Measurements from ENCODE around the gene FMO5.

FMO5 gene, protein sequence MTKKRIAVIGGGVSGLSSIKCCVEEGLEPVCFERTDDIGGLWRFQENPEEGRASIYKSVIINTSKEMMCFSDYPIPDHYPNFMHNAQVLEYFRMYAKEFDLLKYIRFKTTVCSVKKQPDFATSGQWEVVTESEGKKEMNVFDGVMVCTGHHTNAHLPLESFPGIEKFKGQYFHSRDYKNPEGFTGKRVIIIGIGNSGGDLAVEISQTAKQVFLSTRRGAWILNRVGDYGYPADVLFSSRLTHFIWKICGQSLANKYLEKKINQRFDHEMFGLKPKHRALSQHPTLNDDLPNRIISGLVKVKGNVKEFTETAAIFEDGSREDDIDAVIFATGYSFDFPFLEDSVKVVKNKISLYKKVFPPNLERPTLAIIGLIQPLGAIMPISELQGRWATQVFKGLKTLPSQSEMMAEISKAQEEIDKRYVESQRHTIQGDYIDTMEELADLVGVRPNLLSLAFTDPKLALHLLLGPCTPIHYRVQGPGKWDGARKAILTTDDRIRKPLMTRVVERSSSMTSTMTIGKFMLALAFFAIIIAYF

DNA sequence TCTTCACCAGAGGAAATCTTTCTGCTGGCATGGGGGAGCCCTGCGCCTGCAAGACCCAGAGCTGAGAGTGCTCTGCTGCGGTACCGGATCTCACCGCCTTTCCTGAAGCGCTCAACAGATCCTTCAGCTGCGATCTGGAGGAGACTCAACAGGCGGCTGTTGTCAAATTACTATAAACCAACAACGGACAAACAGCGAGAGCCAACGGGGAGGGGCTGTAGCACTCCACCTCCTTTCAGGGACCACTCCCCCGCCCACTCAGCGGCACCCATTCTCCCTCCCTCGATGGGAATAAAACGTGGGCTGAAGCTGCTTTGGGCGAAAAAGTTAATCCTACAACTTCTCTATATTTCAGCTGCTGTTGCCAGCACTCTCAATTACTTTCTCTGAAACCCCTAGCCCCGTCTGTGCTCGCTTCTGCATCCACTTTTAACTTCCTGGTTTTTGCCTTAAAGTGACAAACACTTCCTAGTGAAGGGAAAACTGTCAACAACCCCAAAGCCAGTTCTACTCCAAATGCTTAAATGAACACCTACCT lies at the start of gene FMO5:
Gene FMO5, minus strand, starts transcription at position 147 of the 538 bp plus-strand sequence. CDS start 310 bp downstream, outside the sequence.
- peak; percentile 67 for DNase-seq (ENCODE audit: low spot score)
- TF ChIP-seq, protein P1, sequence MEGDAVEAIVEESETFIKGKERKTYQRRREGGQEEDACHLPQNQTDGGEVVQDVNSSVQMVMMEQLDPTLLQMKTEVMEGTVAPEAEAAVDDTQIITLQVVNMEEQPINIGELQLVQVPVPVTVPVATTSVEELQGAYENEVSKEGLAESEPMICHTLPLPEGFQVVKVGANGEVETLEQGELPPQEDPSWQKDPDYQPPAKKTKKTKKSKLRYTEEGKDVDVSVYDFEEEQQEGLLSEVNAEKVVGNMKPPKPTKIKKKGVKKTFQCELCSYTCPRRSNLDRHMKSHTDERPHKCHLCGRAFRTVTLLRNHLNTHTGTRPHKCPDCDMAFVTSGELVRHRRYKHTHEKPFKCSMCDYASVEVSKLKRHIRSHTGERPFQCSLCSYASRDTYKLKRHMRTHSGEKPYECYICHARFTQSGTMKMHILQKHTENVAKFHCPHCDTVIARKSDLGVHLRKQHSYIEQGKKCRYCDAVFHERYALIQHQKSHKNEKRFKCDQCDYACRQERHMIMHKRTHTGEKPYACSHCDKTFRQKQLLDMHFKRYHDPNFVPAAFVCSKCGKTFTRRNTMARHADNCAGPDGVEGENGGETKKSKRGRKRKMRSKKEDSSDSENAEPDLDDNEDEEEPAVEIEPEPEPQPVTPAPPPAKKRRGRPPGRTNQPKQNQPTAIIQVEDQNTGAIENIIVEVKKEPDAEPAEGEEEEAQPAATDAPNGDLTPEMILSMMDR (IDR thresholded peaks at IDR 0.05; ENCODE audit: borderline replicate concordance, control extremely low read depth, extremely low read depth, insufficient read depth, missing control alignments), result no peak
- in situ Hi-C loops (cut with MboI; ENCODE audit: low sequenced_read_pairs, unreplicated experiment), result loop anchor here (10.0 kb wide), 1 partner anchor 50 kb away; the partner anchor contains the start of gene PRKAB2

DNA sequence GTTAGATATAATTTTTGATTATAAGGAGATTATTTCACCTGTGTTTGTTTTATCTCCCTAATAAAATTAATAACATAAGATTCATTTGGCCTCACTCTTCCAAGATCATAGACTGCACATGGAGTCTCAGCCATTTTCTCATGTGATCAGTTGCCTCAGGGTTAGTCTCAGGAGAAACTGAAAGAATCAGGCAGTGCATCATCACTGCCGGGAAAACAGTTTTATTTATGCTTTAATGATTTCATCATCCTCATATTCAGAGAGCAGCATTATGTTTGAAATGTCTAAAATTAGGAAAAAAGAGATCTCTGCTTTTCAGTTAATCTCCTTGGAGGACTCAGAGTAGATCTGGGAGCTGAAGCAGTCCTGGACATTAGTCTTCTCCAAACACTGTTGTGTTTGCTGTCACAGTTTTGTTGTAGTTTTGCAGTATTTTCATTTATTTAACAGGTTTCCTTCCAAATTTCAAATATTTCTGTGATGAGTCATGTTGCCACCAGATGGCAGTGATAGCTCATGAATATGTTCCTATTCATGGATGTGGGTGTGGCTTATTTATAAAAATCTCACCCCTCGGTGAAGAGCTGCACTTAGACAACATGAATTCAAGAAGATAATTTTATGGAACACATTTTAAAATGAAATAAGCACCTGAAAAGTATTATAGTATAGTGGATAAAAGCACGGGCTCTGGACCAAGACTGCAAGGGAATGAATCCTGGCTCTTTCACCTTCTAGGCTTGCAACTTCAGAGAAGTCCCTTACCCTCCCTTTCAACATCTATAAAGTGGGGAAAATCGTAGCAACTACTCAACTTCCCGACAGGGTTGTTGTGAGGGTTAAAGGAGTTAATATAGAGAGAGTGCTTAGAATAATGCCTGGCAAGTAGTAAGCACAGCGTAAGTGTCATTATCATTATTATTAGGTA lies 48.5 kb upstream of the FMO5 start:
- peak; percentile 48 for DNase-seq (ENCODE audit: low spot score)
- in situ Hi-C loops (cut with MboI; ENCODE audit: low sequenced_read_pairs, unreplicated experiment), result no loop called here
- TF ChIP-seq, protein P1 (IDR thresholded peaks at IDR 0.05; ENCODE audit: borderline replicate concordance, control extremely low read depth, extremely low read depth, insufficient read depth, missing control alignments), result peak; percentile 45

DNA sequence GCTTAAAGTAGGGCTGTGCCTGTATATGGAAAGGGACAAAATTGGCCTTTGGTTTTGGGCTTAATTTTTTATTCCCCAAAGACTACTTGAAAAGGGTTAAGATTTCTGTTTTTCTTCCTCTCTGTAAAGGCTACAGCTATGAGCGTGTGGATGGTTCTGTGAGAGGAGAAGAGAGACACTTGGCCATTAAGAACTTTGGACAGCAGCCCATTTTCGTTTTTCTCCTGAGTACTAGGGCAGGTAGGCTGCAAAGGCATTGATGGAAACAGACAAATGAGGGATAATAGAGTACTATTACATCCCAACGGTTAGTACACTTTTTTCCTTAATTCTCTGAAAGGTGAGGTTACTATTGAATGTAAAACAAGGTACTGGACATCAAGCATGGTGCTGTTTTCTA lies 46.9 kb upstream of the FMO5 start:
- TF ChIP-seq, protein P1 (IDR thresholded peaks at IDR 0.05; ENCODE audit: borderline replicate concordance, control extremely low read depth, extremely low read depth, insufficient read depth, missing control alignments), result no peak
- in situ Hi-C loops (cut with MboI; ENCODE audit: low sequenced_read_pairs, unreplicated experiment), result no loop called here
- DNase-seq (ENCODE audit: low spot score), result no peak

DNA sequence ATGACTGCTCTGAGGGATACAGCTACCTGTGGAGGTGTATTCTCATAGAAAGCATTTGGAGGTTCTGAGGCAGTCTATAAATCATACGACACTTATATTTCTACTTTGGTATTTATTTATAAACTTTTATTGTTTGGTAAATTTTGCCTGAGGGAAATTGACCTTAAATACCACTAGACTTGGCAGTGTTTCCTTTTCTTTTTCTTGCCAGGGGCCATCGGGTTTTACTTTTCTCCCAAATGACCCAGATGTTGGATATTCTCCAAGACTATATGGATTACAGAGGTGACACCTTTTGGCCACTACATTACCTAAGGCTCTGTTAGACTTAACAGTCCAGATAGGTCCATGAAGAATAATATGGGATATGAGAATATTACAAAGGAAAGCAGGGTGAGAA lies 45.6 kb upstream of the FMO5 start:
- in situ Hi-C loops (cut with MboI; ENCODE audit: low sequenced_read_pairs, unreplicated experiment), result no loop called here
- DNase-seq (ENCODE audit: low spot score), result no peak
- TF ChIP-seq, protein P1 (IDR thresholded peaks at IDR 0.05; ENCODE audit: borderline replicate concordance, control extremely low read depth, extremely low read depth, insufficient read depth, missing control alignments), result no peak

DNA sequence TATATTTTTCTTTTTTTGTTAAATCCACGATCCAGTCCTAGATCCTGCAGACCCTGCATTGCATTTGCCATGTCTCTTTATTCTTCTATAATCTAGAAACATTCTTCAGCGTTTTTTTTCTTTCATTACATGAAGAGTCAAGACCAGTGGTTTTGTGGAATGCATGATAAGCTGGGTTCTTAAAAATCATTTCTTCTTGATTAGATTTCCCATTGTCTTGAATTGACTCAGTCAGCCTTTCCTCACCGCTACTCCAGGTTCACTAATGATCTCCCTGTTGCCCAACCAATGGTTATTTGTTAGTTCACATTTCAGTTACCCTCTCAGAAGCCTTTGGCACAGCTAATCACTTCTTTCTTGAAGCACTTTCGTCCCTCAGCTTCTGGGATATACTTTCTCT lies 42.6 kb upstream of the FMO5 start:
- in situ Hi-C loops (cut with MboI; ENCODE audit: low sequenced_read_pairs, unreplicated experiment), result no loop called here
- TF ChIP-seq, protein P1 (IDR thresholded peaks at IDR 0.05; ENCODE audit: borderline replicate concordance, control extremely low read depth, extremely low read depth, insufficient read depth, missing control alignments), result no peak
- DNase-seq (ENCODE audit: low spot score), result no peak

DNA sequence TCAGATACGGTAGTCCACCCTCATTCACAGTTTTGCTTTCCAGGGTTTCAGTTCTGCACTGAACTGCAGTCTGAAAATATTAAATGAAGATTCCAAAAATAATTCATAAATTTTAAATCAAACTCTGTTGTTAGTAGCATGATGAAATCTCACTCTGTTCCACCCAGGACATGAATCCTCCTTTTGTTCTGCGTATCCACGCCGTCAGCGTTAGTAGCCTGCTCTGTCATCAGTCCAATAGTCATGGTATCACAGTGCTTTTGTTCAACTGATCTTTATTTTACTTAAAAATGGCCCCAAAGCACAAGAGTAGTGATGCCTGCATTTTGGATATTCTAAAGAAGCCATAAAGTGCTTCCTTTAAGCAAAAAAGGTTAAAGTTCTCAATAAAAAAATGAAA lies 41.2 kb upstream of the FMO5 start:
- in situ Hi-C loops (cut with MboI; ENCODE audit: low sequenced_read_pairs, unreplicated experiment), result no loop called here
- DNase-seq (ENCODE audit: low spot score), result no peak
- TF ChIP-seq, protein P1 (IDR thresholded peaks at IDR 0.05; ENCODE audit: borderline replicate concordance, control extremely low read depth, extremely low read depth, insufficient read depth, missing control alignments), result no peak
